Chondrocyte (in vitro differentiated cells): ENCODE results near the gene TMEM9. TPM values are rescaled to one million over a fixed set of nuclear protein-coding genes. Genes with fewer than 3 reads are reported as not detected.

Experiments used
- DNase-seq: peaks from one replicate; pipeline ENCODE4 v3.0.0; 2021; ENCODE audit warnings: mixed read lengths, low spot score
- H3K27ac Mint-ChIP-seq: one replicate; pipeline ENCODE4 v1.8.0; 2021; ENCODE audit warnings: mild to moderate bottlenecking, moderate library complexity, mixed read lengths; ENCODE audit not compliant: unreplicated experiment
- H3K27me3 Mint-ChIP-seq: 2 replicates; pipeline ENCODE4 v1.8.0; 2021; ENCODE audit warnings: low read depth, mixed read lengths
- H3K36me3 Mint-ChIP-seq: 2 replicates; pipeline ENCODE4 v1.8.0; 2021; ENCODE audit warnings: low read depth, mixed read lengths
- H3K4me1 Mint-ChIP-seq: 2 replicates; pipeline ENCODE4 v1.8.0; 2021; ENCODE audit warnings: low read depth, mild to moderate bottlenecking, mixed read lengths
- H3K4me3 Mint-ChIP-seq: one replicate; pipeline ENCODE4 v1.8.0; 2021; ENCODE audit warnings: mild to moderate bottlenecking, moderate library complexity, mixed read lengths; ENCODE audit not compliant: unreplicated experiment
- H3K9me3 Mint-ChIP-seq: 2 replicates; pipeline ENCODE4 v1.8.0; 2021; ENCODE audit warnings: low read depth, mixed read lengths
- CTCF ChIP-seq: fragments of 200-600 bp; sonication (generic); IDR thresholded peaks from 2 replicates; pipeline ENCODE4 v1.5.0; 2021; ENCODE audit warnings: antibody characterized with exemption, mild to moderate bottlenecking, moderate library complexity
- total RNA-seq: library from RNA; stranded (reverse); gene quantifications from 3 replicates; pipeline ENCODE4 v1.2.1, GENCODE V29; 2021

The TMEM9 gene
- total RNA-seq, 1 donor from 2014 or later, result 57.3 TPM

DNA sequence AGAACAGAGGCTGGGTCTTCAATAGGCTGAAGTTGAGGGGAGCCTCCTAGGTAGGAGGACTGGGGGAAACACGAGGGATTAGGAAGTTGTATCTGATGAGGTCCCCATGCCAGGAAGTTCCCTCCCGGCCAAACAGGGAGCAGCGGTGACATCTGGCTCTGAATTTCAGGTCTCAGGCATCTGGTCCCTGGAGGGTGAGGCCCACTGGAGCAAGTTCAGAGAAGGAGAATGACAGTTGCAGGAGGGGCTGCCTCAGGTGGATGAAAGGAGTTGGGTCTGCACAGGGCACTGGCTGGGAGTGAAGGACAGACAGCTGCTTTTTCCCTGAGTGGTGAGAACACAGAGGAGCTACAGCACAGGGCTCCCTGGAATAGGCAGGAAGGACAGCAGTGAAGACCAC lies 9.1 kb downstream of the TMEM9 start:
- peaks cover 37% of the 10 kb centered on the region for H3K36me3 Mint-ChIP-seq
- H3K27me3 Mint-ChIP-seq, result no peaks in the 10 kb centered on the region
- no peak overlapping the region for H3K27ac Mint-ChIP-seq
- peak; percentile 52 for DNase-seq
- no peaks in the 10 kb centered on the region for H3K4me1 Mint-ChIP-seq
- TF ChIP-seq CTCF, result no peak
- H3K9me3 Mint-ChIP-seq, result no peaks in the 10 kb centered on the region
- no peak overlapping the region for H3K4me3 Mint-ChIP-seq

DNA sequence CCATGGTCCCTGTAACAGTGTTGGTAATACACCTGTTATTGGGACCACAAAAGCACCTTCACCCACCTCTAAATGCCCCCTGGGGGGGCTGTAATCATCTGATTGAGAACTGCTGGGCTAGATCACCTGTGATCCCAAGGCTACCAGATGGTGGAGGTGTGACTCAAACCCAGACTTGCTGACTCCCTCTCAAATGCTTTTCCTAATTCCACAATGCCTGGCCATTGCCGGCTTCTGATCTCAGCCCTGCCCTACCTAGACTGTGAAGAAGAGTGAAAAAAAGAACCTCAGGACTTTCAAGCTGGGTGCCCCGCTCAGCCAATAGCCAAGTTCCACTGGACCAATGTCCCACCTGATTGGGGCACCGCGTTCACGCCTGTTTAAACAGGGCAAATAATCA lies 9.6 kb downstream of the TMEM9 start:
- no peak overlapping the region for H3K4me3 Mint-ChIP-seq
- TF ChIP-seq CTCF, result no peak
- H3K27ac Mint-ChIP-seq, result no peak overlapping the region
- DNase-seq, result peak; percentile 34
- no peaks in the 10 kb centered on the region for H3K27me3 Mint-ChIP-seq
- H3K4me1 Mint-ChIP-seq, result no peaks in the 10 kb centered on the region
- no peaks in the 10 kb centered on the region for H3K9me3 Mint-ChIP-seq
- peaks cover 37% of the 10 kb centered on the region for H3K36me3 Mint-ChIP-seq

DNA sequence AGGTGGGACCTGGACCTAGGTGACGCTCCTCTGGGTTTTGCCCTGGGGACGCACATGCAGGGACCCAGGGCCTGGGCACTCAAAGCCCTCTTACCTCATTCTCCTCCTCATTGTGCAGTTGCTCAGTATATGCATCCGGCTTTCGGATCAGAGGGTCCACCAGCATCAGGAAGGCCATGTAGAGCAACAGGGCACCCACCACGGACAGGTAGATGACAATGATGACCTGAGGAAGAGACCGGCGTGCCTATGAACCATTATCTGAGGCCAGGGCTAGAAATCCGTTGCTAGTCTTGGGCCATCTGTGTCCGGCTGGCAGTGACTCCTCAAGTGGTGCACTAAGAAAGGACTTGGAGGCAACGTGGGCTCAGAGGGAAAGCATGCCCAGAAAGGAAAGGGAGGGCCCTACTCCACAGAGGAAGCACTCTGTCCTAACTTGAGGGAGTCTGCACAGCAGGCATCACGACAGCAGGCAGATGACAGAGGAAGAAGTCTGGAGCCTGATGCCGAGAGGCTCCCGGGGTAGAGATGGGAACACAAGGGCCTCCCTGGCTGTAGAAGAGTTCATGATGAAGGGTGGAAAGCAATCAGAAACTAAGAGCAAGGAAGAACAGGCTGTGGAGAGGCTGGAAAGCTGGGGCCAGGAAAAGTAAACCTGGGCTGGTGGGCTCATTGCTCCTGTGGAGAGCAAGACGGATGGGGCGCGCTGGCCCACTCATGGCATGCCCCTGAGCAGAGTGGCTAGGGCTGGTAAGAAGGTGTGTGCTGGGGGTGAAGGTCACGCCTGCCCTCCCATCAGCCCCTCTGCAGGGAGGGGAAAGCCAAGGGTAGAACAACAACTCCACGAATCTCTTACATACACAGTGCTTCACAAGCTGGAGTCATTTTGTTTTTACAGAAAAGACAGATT lies 10.3 kb downstream of the TMEM9 start:
- no peak for TF ChIP-seq CTCF
- Mint-ChIP-seq H3K4me1 (peaks cover 7% of the 10 kb centered on the region), H3K4me3 (no peak overlapping the region), H3K9me3 (no peaks in the 10 kb centered on the region), H3K27ac (no peak overlapping the region), H3K27me3 (no peaks in the 10 kb centered on the region), H3K36me3 (peaks cover 34% of the 10 kb centered on the region)
- DNase-seq, result peak; percentile 58

DNA sequence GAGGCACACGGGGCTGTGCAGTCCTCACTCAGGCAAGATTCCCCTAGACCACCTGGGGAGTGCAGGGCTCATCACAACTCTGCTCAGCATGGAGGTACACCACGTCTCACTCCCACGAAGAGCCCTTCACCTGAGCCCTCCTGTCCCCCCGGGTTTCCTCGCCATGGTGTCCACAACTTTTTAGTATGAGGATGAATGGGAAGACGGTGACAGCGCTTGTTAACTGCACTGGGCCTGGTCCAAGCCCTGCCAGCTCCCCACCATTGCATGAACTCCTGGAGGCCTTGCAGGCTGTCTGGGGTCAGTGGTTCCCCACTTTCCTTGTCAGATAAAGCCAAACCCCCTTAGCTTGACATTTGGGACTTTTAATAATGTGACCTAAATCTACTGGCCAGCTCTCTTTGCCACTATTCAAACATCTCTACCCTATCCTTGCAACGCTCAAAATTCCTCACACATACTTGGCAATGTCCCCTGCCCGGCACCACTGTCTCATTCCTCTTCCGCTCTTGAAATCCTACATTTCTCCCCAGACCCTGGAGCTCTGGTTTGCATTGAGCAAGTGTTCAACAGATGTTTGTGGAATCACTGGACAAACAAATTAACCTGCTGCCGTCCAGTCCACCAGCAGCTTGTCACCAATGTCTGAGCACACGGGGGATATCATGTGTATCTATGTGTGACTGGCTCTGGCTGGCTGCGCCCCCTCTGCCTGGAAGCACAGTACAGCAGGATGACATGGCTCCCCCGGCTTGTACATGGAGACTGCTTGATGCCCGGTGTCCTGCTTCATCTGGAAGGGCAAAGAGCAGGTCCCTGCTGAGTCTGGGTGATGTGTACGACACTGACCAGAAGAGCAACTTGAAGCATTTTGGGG lies 11.2 kb downstream of the TMEM9 start:
- peaks cover 34% of the 10 kb centered on the region for H3K36me3 Mint-ChIP-seq
- H3K4me1 Mint-ChIP-seq, result peaks cover 16% of the 10 kb centered on the region
- peak; percentile 47 for DNase-seq
- TF ChIP-seq CTCF, result no peak
- H3K27me3 Mint-ChIP-seq, result no peaks in the 10 kb centered on the region
- no peaks in the 10 kb centered on the region for H3K9me3 Mint-ChIP-seq
- H3K27ac Mint-ChIP-seq, result no peak overlapping the region
- H3K4me3 Mint-ChIP-seq, result no peak overlapping the region
